ENCODE measurements around the gene CFAP58.
"Not testable (repeated sequence)": the region's sequence is repeated elsewhere in the genome, so short reads cannot be mapped to it uniquely, and the experiment has no call there.

The CFAP58 gene

DNA sequence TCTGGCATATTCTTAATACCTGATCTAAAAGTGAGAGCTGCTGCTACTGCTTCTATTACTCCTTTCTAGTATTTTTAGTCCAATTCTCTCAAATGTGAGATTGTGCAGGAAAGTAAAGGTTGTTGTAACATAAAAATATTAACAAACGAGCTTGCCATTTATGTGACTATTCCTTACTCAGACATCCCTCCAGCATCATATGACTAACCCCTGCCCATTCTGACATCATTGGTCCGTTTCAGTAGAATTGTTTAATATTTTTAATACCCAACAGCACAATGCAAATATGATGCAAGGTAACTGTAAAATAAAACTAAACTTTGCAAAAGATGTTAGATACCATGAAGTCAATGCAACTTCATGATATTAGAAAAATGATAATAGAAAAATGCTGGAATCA, 83.6 kb downstream of the CFAP58 start:
- DNase-seq, result no peak

DNA sequence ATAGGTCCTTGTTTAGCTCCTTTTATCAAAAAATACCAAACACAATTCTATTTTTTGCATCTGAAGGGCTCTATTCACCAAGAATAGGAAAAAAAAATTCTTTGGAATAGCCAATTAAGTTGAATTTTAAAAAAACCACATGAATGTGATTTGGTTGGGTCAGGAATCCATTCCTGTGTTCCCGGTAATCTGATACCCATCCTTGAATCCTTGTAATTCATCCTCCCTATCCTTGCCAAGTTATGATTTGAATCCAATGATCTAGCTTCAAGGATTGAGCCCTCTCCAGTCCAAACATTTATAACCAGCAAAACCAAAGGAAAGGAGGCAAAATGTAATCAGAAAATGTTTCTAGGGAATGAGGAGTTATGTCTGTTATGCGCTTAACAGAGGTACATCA, 86.6 kb downstream of the CFAP58 start:
- DNase-seq, result no peak

DNA sequence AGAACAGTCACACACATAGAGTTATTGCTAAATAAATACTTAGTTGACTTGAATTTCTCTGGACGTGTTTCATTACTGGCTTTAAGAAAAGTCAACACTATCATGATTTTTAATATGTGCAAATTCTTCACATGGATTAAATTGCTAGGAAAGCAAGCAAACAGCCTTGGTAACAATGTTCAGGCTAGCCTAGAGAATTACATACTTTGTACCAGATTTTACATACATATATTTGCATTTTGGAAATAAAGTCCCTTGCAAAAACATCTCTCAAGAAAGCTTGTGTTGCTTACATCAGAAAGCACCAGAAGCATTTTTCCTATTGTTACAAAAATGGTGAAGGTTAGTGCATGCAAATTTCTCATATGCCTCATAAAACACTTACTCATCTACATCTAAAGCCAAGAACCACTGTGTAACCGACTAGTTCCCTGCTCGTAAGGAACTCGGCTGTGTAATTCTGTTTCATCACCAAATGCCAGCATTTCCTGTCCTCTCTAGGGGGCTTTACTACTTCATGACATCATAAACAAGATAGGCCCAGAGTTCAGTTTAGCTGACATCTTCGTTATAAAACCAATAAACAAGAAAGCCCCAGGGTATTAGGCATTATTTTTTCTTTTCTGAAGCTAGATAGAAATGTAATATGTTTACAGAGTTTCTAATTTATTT, 87.8 kb downstream of the CFAP58 start:
- no peak for DNase-seq

DNA sequence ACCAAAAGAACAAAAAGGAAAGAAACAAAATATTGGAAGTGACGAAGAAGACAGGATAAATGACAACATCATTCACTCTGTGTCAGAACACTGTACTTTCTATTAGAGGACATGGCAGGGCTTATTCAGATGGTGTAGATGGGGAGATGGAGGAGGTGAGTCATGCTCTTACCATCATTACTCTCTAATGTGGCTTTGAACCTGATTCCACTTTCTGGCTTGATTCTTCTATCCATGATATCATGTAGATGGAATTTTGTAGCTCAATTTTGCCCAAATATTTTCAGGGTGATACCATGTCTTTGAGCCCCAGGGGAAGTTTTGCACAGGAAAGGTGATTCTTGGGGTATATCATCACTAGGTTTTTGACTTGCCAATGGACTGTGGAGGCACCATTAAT, 91.7 kb downstream of the CFAP58 start:
- DNase-seq, result no peak

DNA sequence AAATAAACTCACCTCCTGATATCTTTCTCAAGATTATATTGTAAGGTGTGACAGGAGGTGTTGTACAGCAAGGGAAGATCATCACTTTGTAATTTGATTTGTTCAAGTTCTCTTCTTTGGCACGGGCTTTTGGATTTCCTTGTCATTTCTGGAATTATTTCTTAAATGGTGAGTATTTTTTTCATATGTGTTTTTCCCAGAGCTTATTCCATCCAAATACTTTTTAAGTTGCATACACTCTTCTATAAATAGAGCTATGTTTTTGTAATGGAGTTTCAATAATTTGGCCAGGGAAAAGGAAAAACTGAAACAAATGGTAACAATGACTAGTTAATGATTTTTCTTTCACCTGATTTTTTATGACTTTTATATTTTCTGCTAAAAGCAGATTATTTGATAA, 92.5 kb downstream of the CFAP58 start:
- no peak for DNase-seq

DNA sequence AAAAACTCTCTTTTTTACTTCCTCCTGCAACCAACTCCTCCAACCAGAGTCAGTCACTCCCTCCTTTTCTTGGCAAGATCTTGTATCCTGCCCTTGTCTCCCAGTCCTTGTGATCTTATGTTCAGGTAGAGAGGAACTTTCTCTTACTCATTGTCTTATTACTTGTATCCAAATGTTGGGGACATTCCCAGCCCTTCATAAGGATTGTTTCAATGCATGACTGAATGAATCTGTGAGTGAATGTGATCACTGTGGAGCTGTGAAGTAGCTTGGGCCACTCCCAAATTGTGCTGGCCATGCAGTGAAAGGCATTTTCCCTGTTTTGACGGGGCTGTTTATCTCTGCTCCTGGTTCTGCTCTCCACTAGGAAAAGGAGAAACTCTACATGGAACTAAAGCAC, 93.7 kb downstream of the CFAP58 start:
- DNase-seq, result no peak

DNA sequence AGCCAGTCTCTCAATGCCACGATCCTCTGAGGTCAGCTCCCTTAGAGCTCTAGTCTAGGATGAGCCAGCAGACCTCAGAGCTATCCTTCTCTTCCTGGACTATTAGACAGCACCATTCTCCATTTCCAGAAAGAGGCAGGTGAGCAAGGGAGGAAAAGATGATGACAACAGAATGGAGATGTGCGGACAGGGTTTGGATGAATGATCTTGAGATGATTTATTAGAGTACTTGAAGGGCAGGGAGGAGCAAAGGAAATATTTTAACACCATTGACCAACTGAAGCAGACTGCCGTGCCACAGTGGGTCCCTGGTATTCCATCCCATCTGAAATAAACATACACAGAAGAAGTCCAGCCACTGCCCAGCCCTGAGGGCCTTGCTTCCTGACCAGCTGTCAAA, 94.3 kb downstream of the CFAP58 start:
- no peak for DNase-seq

DNA sequence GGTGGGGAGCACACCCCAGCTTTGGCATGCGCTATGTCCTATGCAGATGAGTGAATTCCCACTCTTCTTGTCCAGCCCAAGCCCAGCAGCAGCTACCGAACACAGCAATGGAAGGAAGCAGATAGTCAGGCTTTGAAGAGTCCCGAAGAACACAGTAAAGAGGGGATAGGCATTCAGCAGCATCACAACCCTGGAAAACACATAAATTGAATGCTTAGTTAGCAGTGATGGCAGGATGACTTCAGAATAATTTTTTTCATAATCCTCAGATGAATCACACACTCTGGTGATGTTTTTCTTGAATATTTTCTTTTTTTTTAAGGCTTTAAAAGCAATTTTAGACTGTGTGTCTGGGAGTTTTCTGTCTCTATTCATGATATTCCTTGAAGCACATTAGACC, 95.8 kb downstream of the CFAP58 start:
- no peak for DNase-seq

DNA sequence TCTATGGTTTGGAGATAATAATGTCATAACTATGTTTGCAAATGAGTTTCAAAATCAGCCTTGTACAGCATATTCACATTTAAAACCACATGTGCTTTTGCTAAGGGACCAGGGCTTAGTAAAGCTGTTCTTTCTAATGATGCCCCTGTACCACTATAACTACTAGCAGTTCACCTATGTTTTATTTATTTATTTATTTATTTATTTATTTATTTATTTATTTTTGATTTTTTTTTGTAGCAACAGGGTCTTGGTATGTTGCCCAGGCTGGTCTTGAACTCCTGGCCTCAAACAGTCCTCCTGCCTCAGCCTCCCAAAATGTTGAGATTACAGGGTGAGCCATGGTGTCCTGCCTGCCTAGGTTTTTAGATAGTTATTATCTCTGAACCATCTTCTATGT, 96.9 kb downstream of the CFAP58 start:
- no peak for DNase-seq

DNA sequence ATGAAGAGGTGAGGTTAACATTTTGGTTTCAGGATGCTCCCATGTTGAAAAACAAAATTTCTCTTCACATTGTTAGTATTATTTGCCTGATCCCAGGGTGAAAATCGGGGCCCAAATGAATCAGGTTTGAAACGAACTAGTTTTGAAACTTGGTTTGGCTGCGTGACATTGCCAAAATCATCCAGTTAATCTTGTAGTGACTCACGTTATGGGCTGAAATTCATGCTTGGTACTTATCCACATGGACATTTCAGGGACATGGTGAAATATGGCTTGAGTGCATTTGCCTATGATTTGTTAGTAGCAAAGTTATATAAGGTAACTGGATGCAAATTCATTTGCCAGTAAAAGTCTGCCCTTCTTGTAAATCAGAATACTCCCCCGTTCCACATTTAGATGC, 97.3 kb downstream of the CFAP58 start:
- no peak for DNase-seq

DNA sequence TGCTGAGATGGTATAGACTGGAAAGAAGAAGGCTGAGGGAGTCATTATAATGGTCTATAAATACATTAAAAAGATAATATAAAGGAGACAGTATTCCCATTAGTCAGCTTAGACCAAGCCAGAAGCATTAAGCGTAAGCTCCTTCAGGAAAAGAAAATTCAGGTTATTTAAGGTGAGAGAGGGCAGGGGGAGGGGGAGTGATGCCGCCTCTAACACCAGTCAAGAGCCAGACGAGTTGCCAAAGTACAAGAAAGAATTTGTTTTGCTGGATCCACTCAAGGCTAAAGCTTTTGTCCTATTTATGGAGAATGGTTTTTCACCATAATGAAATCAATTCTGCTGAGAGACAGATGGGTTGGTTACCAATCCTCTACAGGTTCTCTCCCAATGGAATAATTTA, 99.3 kb downstream of the CFAP58 start:
- DNase-seq, result no peak

DNA sequence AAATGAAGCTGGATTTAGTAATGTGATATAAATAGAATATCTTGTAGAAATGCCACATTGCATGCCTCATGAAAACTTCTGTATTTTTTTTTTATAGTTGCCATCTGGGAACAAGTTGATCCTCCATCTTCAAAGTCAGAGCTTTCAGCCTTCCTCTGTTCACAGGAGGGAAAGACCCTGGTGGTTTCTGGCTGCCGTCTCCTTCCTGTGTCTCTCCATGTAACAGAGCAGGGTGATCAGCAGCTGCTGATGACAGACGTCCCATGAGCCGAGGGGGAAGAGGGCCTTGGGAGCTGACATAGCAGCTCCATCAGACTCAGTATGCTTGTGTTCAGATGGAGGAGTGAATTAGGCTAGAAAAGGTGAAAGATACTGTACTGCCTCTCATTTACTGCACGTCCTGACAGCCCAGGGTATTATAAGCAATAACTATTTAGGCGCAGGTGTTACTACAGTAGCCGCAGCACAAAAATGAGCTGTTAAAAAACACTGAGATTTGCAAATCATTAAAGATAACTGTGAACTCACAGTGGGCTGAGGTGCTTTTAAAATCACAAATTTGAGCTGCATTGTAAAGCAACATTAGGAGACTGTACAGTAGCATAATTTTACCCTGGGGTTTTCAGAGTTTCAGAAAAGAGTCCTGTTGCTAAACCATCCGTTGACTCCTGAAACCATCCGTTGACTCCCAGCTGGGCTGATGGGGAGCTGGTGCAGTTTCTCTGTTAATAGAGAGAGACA, 103.3 kb downstream of the CFAP58 start:
- DNase-seq, result no peak

DNA sequence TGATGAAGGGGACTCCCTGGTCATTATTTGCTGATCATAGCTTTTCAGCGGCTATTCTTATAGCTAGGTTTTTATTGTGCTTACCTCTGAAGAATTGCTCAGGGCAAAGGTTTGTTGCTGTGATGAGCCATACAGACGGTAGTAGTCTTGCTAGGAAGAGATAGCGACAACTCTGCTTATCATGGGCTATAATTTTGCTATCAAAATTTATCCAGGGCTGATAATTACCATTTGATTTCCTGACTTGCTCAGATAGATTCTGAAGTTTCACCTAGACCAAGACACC, 103.9 kb downstream of the CFAP58 start:
- DNase-seq, result no peak

DNA sequence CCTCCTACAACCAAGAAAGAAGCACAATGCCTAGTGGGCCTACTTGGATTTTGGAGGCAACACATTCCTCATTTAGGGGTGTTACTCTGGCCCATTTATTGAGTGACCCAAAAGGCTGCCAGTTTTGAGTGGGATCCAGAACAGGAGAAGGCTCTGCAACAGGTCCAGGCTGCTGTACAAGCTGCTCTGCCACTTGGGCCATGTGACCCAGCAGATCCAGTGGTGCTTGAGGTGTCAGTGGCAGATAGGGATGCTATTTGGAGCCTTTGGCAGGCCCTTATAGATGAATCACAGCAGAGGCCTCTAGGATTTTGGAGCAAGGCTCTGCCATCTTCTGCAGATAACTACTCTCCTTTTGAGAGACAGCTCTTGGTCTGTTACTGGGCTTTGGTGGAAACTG, 111.9 kb downstream of the CFAP58 start:
- DNase-seq, result not testable (repeated sequence)

DNA sequence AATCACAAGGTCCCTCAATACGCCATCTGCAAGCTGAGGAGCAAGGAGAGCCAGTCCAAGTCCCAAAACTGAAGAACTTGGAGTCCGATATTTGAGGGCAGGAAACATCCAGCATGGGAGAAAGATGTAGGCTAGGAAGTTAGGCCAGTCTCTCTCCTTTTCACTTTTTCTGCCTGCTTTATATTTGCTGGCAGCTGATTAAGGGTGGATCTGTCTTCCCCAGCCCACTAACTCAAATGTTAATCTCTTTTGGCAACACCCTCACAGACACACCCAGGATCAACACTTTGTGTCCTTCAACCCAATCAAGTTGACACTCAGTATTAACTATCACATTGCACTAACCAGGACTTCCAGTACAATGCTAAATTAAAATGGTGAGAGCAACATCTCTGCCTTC, 115.2 kb downstream of the CFAP58 start:
- not testable (repeated sequence) for DNase-seq

DNA sequence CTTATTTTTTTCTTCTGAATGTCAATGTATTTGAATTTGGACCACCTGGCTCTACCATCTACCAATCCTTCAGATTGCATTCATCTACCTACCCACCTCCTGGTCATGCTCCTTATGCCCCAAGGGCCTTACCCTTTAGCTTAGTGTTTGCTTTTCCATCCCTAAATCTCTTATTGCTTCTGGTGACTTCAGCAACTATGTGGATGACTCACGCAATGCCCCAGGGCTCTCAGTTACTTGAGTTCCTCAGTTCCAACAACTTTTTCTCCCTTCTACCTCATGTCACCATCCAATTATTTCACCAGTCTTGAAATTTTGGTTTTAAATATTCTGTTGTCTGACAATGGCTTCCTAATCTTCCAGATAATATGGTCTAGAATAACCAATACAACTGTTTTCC, 118.9 kb downstream of the CFAP58 start:
- DNase-seq, result no peak

DNA sequence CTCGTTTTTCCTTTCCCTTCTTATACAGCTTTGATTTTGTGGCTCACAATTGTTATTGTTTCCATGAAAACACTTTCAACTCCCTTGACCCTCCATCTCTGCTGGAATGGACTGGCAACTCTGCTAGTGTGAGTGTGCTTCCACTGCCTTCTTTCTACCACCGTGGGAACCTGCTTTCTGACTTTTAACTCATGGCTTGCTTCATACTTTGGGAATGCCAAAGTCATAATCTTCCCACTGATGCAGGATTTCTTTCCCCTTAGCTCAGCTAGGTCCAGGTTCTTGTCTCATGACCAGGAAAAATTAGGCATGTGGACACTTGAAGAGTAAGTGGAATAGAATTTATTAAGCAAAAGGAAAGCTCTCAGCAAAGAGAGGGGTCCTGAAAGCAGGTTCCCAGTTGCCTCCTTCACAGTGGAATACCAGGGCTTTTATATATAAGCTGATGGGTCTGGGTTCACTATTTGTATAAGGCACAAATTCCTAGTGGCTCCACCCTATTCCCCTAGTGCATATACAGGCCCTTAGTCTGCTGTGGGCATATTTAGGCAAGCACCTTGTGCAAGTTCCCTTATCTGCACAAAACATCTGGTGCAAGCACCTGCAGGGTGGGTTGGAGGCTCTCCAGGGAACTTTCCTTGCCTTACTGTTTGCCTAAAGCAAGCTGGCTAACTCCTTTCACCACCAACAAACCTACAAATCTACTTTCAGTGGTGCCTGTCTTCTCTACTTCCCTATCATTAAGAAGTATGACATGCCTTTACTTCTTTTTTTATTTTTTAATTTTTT, 119.5 kb downstream of the CFAP58 start:
- DNase-seq, result no peak

DNA sequence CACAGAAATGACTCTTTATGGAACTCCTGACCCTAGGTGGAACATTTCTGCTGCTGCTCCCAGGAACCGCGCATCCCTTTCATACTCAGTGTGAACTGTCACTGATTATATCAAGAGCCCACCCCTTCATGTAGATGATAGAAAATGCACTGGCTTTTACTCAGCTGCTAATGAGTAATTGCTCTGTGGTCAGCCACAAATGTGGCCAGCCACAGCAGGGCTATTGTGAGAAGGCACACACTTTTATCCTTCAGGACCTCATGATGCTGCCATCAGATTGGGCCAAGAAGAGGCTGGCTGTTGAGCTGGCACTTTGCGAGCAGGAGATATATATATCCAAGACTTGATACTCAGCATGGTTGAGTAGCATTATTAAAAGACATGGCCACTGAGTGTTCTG, 124.7 kb downstream of the CFAP58 start:
- DNase-seq, result no peak

DNA sequence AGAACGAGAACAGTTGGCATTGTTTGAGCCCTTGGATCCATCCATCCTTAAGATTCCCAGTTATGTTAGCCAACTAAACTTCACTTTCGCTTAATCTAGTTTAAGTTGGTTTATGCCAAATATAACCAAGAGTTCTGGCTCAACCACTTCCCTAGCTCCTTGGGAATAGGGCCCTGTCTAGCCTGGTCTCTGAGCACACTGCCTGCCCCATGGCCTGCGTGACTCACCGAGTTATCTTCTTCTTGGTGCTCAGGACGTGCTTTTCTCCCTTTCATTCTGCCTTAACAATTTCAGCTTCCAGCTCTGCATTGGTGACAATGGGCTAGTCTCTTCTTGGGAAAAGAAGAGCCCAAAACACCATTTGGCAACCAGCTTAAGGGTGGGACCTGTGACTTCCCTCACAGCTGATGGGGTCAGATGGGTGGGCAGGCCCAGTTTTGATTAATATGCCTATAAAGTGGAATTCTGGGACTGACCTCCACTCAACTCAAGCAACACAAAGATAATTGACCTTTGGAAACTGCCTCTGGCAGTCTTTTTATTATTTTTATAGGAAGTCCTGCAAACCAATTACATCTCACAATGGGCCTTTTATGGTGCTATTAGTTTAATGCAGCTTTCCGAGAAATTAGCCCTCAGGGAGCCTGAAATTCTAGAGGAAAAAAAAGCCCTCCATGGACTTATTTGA, 126.4 kb downstream of the CFAP58 start:
- no peak for DNase-seq

DNA sequence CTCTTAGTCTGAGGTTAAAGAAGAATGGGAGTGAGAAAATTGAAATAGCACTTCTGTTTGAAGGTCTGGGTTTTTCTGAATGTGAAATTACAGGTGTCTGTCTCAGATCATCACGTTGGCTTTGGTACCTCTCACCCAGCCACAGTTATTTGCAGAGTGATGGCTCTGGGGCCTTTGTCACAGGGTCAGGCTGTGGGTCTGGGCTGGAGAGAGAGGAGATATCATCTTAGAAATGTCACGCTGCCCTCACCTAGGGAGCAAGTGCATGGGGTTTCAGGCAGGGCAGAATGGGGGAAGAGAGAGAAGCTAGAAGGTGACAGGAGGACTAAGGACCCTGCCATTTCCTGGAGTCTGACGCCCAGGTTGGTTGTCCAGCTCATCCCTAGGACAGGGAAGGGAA, 127.2 kb downstream of the CFAP58 start:
- no peak for DNase-seq

DNA sequence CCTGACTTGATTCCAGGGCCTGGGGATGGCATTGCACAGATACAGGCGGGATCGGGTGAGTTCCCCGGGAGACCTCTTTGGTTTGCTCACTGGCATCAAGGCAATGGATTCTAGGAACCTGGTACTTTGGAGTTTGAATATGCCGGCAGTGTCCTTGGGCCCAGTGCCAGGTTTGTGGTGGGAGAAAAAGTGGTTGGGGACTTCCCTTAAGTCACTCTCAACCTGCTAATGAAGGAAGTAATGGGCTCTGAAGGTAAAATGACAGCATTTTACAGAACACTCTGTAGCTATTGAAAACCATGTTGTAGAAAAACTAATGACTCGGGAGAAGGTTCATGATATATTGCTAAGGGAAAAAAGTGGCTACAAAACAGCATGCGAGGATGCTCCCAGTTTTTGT, 129.9 kb downstream of the CFAP58 start:
- no peak for DNase-seq

DNA sequence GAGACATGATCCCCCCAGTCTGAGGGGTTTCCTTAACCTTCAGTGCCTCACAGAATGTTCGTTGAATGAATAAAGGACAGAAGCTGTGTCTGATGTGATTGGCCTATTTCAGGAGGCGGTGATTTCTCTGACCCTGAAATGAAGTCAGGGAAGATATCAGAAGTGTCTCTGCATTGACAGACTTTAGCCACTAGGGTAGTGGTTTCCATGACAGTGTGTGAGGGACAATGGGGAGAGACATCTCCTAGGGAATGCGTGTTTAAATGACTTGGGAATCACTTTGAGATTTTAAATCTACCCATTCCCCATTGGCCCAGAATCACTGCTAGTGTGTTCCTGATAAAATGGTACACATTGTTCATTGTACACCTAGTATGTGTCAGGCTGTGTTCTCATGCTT, 132.0 kb downstream of the CFAP58 start:
- DNase-seq, result no peak

DNA sequence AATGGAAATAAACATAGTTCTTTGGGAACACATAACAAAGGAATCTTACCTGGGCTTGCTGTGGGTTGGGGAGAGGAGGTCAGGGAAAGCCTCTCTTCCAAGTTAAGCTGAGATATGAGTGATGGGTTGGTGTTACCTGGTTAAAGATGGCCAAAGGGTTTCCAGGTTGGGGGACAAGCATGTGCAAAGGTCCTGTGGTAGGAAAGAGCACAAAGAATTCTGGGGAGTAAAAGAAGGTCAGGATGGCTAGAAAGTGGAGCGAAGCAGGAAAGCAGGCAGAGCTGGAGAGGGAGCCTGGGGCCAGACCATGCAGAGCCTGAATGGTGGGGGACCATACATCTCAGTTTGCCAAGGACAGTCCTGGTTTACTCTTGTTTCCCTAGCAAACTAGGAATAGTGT, 133.2 kb downstream of the CFAP58 start:
- DNase-seq, result no peak

Data from CD4-positive, alpha-beta T cell treated with Interleukin-21 for 1 hour (primary cell).